CD4-positive, alpha-beta T cell (primary cell): Measurements from ENCODE around the gene RYR3. TPM values are rescaled to one million over a fixed set of nuclear protein-coding genes. Genes with fewer than 3 reads are reported as not detected.

ENCODE experiments used
- ATAC-seq: fragments of 200-7000 bp; cut with Tn5 transposase; one replicate; pipeline ENCODE4 v1.10.0; 2022; ENCODE audit warnings: mild to moderate bottlenecking; ENCODE audit not compliant: poor library complexity
- CTCF ChIA-PET: fragments of 350-600 bp; sonication (Branson Sonifier 250); formaldehyde crosslinking; loops from one replicate; lab custom pipeline; 2021; ENCODE audit warnings: antibody characterized with exemption, inconsistent platforms; lab: Charles Lee
- POLR2A ChIA-PET: fragments of 350-600 bp; sonication (Branson Sonifier 250); formaldehyde crosslinking; loops from one replicate; lab custom pipeline; 2021; ENCODE audit warnings: antibody characterized with exemption, inconsistent platforms; lab: Charles Lee
- DNase-seq, 14 experiments: peaks; one replicate each; pipeline ENCODE4 v3.0.0-alpha.2; 2013 to 2020; ENCODE audit warnings: mixed read lengths in 2 of 14
- H3K27ac ChIP-seq, 2 donors: one replicate each; pipeline versions ENCODE4 v1.5.1 to v1.7.0; 2013; ENCODE audit warnings: low read length in 2 of 2, low read depth in 1 of 2, mild to moderate bottlenecking in 1 of 2
- H3K27me3 ChIP-seq, 2 experiments: 1 replicate in 1 of 2; 2 replicates in 1 of 2; pipeline versions ENCODE4 v1.6.1 to v1.7.0; 2013; ENCODE audit warnings: low read length in 2 of 2, control low read depth in 1 of 2, mild to moderate bottlenecking in 1 of 2, moderate library complexity in 1 of 2; ENCODE audit not compliant: insufficient read depth in 2 of 2, control insufficient read depth in 1 of 2
- H3K36me3 ChIP-seq: one replicate; pipeline ENCODE4 v1.6.1; 2013; ENCODE audit warnings: low read length, control low read depth; ENCODE audit not compliant: insufficient read depth
- H3K4me1 ChIP-seq: one replicate; pipeline ENCODE4 v1.6.1; 2013; ENCODE audit warnings: low read length, control low read depth; ENCODE audit not compliant: insufficient read depth
- H3K4me3 ChIP-seq: one replicate; pipeline ENCODE4 v1.5.1; 2013; ENCODE audit warnings: mild to moderate bottlenecking, low read length, moderate library complexity
- H3K9me3 ChIP-seq, 2 experiments: 1 replicate in 1 of 2; 2 replicates in 1 of 2; pipeline versions ENCODE4 v1.6.1 to v1.7.0; 2013; ENCODE audit warnings: low read length in 2 of 2, mild to moderate bottlenecking in 2 of 2, control low read depth in 1 of 2, moderate library complexity in 1 of 2; ENCODE audit not compliant: control insufficient read depth in 1 of 2, insufficient read depth in 1 of 2
- H3K27ac Mint-ChIP-seq: one replicate; pipeline ENCODE4 v1.8.0; 2020; ENCODE audit warnings: mixed read lengths
- H3K27me3 Mint-ChIP-seq: one replicate; pipeline ENCODE4 v1.8.0; 2021; ENCODE audit warnings: mixed read lengths
- H3K36me3 Mint-ChIP-seq: one replicate; pipeline ENCODE4 v1.8.0; 2021; ENCODE audit warnings: low read depth, mixed read lengths
- H3K4me1 Mint-ChIP-seq: one replicate; pipeline ENCODE4 v1.8.0; 2021; ENCODE audit warnings: low read depth, mixed read lengths
- H3K4me3 Mint-ChIP-seq: one replicate; pipeline ENCODE4 v1.8.0; 2020; ENCODE audit warnings: mild to moderate bottlenecking, mixed read lengths
- H3K9me3 Mint-ChIP-seq: one replicate; pipeline ENCODE4 v1.8.0; 2020; ENCODE audit warnings: mixed read lengths
- CTCF ChIP-seq: fragments of 200-600 bp; IDR thresholded peaks from one replicate; pipeline ENCODE4 v1.8.0; 2022; ENCODE audit warnings: antibody characterized with exemption, mild to moderate bottlenecking
- intact Hi-C, 2 experiments: fragments of 100-400 bp; cut with DNase I in 1 of 2; cut with micrococcal nuclease in 1 of 2; formaldehyde crosslinking; loops; one replicate each; pipeline versions ENCODE4 v1.15.1 to v1.9.0; 2023 to 2025; cut with DNase I, micrococcal nuclease
- total RNA-seq, 174 experiments: library from RNA in 2 of 174; stranded (reverse) in 2 of 174; gene quantifications; one replicate each; pipeline ENCODE4 v1.2.3 and lab custom pipeline; 2021 to 2026

Gene RYR3
- total RNA-seq, 2 experiments from 2014 or later = not detected

DNA sequence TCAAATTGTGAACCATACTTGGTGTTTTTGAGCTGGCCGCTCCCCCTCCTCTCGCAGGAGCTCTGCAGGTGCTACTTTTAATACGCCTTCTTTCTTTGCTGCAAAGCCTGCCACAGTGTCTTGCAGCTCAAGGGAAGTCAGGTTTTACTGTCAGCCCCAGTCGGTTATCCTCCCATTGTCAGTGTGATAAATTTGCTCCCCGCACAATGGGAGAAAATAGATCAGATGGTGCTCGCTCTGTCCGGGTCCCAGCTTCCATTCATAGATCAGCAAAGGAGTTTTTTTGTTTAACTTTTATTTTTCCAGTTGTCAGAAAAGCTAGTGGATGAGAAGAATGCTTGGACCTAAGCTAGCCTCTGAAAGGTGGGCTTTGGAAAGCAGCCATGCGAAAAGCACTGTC, 207.7 kb downstream of the RYR3 start:
- H3K9me3 Mint-ChIP-seq = no peaks in the 10 kb centered on the region
- ATAC-seq (no peak), DNase-seq (no peak)
- no peak overlapping the region for H3K4me3 Mint-ChIP-seq
- intact Hi-C loops = no loop called here
- peaks cover 30% of the 10 kb centered on the region for H3K27me3 Mint-ChIP-seq
- no peak for TF ChIP-seq CTCF
- Histone ChIP-seq H3K27ac (no peak overlapping the region), H3K9me3 (peaks cover 0 to 11% of the 10 kb centered on the region in 2 experiments), H3K36me3 (no peaks in the 10 kb centered on the region), H3K4me1 (no peaks in the 10 kb centered on the region), H3K4me3 (no peak overlapping the region), H3K27me3 (no peaks in the 10 kb centered on the region)
- no peaks in the 10 kb centered on the region for H3K4me1 Mint-ChIP-seq
- CTCF ChIA-PET = no interaction called here
- no peak overlapping the region for H3K27ac Mint-ChIP-seq
- POLR2A ChIA-PET = no interaction called here
- no peaks in the 10 kb centered on the region for H3K36me3 Mint-ChIP-seq

DNA sequence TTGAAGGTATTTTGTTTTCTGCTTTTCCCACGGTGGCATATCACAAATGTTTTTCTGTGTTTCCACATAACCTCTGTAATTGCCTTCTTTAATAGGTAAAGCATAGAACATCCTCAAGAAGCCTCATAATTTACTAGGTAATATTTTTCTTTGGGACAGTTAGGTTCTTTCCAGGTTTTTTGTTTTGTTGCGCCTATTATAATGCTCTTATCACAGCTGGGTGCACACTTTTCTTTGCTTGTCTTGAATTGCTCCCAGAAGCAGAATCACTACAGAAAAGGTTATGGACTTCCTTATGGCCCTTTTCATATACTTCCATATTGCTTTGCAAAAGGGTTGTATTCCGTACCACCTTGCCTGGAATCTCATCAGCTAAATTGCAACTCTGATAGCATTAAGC, 213.5 kb downstream of the RYR3 start:
- ChIA-PET CTCF (no interaction called here), POLR2A (no interaction called here)
- H3K9me3 ChIP-seq = peaks cover 0 to 11% of the 10 kb centered on the region in 2 experiments
- H3K4me1 Mint-ChIP-seq = no peaks in the 10 kb centered on the region
- TF ChIP-seq CTCF = no peak
- H3K27ac ChIP-seq = no peak overlapping the region
- H3K4me3 ChIP-seq = no peak overlapping the region
- ATAC-seq = no peak
- H3K4me1 ChIP-seq = no peaks in the 10 kb centered on the region
- no peak overlapping the region for H3K27ac Mint-ChIP-seq
- no peak for DNase-seq
- H3K27me3 ChIP-seq = no peaks in the 10 kb centered on the region
- H3K36me3 Mint-ChIP-seq = no peaks in the 10 kb centered on the region
- intact Hi-C loops = no loop called here
- peaks cover 21% of the 10 kb centered on the region for H3K27me3 Mint-ChIP-seq
- no peak overlapping the region for H3K4me3 Mint-ChIP-seq
- H3K9me3 Mint-ChIP-seq = no peaks in the 10 kb centered on the region
- no peaks in the 10 kb centered on the region for H3K36me3 ChIP-seq

GRCh38 chr15:33526532-33526931, 215.8 kb downstream of the RYR3 start:
- Histone ChIP-seq H3K9me3 (peaks cover 0 to 11% of the 10 kb centered on the region in 2 experiments), H3K36me3 (no peaks in the 10 kb centered on the region), H3K27ac (no peak overlapping the region), H3K27me3 (peaks cover 0 to 2% of the 10 kb centered on the region in 2 experiments), H3K4me1 (no peaks in the 10 kb centered on the region), H3K4me3 (no peak overlapping the region)
- CTCF ChIA-PET = no interaction called here
- no peak for DNase-seq
- POLR2A ChIA-PET = no interaction called here
- no peak for TF ChIP-seq CTCF
- ATAC-seq = no peak
- Mint-ChIP-seq H3K27ac (no peak overlapping the region), H3K4me1 (no peaks in the 10 kb centered on the region), H3K4me3 (no peak overlapping the region), H3K36me3 (no peaks in the 10 kb centered on the region), H3K27me3 (peaks cover 11% of the 10 kb centered on the region), H3K9me3 (no peaks in the 10 kb centered on the region)
- intact Hi-C loops = no loop called here
